ENCODE results near the gene ZC3H11A. TPM values are rescaled to one million over a fixed set of nuclear protein-coding genes. Genes with fewer than 3 reads are reported as not detected.

ZC3H11A gene
- total RNA-seq, 6 donors from 2014 or later = 59.4 to 133 (median 78.6) TPM

DNA sequence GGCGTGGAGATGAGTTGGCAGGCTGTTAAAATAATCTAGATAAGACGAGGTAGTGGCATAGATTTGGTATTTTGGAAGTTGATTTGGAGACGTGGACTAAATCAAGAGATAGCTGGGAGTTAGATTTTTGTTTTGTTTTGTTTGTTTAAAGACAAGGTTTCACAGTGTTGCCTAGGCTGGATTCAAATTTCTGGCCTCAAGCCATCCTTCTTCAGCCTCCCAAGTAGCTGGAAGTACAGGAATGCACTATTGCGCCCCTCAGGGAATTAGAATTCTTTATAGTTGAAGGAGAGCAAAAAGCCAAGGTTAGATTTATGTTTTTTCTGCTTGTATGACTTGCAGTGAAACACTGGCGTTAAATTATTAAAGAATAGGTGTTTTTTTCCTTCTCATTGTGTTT, 43.7 kb downstream of the ZC3H11A start:
- WGBS, 2 donors = 68 to 78% methylated on average over 5 of the region's 5 CpGs
- no peaks in the 10 kb centered on the region for H3K27me3 ChIP-seq
- H3K9me3 ChIP-seq = no peaks in the 10 kb centered on the region
- no peak overlapping the region for H3K27ac ChIP-seq
- TF ChIP-seq POLR2A (IDR thresholded peaks at IDR 0.05) (no peak), EP300 (IDR thresholded peaks at IDR 0.05) (no peak), CTCF (IDR thresholded peaks at IDR 0.05) (no peak), POLR2AphosphoS5 (IDR thresholded peaks at IDR 0.05) (no peak)
- no peak for ATAC-seq (ENCODE audit: low FRiP score in 2 of 2)
- H3K4me3 ChIP-seq = no peak overlapping the region
- peaks cover 33 to 100% (median 77%) of the 10 kb centered on the region in 4 donors for H3K36me3 ChIP-seq
- no peak for DNase-seq
- peaks cover 0 to 4% (median 0%) of the 10 kb centered on the region in 4 donors for H3K4me1 ChIP-seq

DNA sequence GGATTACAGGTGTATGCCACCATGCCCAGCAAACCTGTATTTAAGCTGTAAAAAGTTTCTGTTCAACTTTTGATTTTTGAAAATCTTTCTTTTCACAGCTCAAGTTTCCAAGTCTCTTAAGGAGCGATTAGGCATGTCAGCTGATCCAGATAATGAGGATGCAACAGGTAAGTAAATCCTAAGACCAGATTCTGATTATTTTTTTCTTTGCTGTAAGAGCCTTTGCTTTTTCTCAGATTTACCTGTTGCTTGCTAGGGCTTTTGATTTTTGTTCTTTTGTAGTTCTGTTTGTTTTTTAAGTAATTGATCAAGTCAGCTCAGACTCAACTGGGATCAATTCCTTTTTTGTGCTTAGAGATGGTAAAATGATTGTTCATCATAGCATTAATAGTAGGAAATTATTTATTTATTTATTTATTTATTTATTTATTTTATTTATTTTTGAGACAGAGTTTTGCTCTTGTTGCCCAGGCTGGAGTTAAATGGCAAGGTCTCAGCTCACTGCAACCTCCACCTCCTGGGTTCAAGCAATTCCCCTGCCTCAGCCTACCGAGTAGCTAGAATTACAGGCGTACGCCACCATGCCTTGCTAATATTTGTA, 44.9 kb downstream of the ZC3H11A start:
- no peak for ATAC-seq (ENCODE audit: low FRiP score in 2 of 2)
- 97 to 100% methylated on average over 4 of the region's 4 CpGs for WGBS, 2 donors
- H3K27me3 ChIP-seq = no peaks in the 10 kb centered on the region
- DNase-seq = no peak
- H3K4me3 ChIP-seq = no peak overlapping the region
- H3K27ac ChIP-seq = no peak overlapping the region
- no peak for TF ChIP-seq EP300 (IDR thresholded peaks at IDR 0.05)
- no peak for TF ChIP-seq CTCF (IDR thresholded peaks at IDR 0.05)
- TF ChIP-seq POLR2A (IDR thresholded peaks at IDR 0.05) = no peak
- TF ChIP-seq POLR2AphosphoS5 (IDR thresholded peaks at IDR 0.05) = no peak
- H3K4me1 ChIP-seq = peaks cover 0 to 4% (median 0%) of the 10 kb centered on the region in 4 donors
- peaks cover 33 to 100% (median 66%) of the 10 kb centered on the region in 4 donors for H3K36me3 ChIP-seq
- H3K9me3 ChIP-seq = no peaks in the 10 kb centered on the region

DNA sequence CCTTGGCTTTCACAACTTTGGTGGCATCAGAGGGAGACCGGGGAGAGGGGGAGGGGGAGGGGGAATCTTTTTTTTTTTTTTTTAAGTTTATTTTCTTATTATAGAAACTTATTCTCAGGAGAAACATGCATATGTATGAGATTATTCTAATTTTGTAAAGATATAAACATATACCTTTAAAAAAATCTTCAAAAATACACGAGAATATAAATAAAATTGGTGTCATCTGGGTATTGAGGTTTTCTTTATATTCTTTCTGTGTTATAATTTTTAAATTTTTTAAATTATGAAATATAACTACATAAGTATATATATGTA, 47.1 kb downstream of the ZC3H11A start:
- H3K36me3 ChIP-seq = peaks cover 27 to 100% (median 64%) of the 10 kb centered on the region in 4 donors

DNA sequence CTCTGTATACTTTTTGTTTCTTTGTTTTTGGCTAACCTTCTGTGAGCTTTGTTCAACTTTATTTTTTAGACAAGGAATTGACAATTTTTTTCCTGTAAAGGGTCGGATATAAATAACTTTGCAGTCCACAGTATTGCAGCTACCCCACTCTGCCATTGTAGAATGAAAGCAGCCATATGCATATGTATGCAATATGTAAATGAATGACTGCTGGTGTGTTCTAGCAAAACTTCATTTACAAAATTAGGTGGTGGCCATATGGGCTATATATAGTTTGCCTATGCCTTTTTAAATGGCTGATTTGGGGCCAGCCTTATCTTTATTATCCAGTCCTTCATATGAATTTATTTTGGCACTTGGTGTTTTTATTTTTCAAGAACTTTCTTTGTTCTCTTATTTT, 48.0 kb downstream of the ZC3H11A start:
- Histone ChIP-seq H3K36me3 (peaks cover 27 to 100% (median 64%) of the 10 kb centered on the region in 4 donors), H3K4me1 (peaks cover 0 to 4% (median 0%) of the 10 kb centered on the region in 4 donors), H3K9me3 (no peaks in the 10 kb centered on the region), H3K4me3 (no peak overlapping the region), H3K27ac (no peak overlapping the region), H3K27me3 (no peaks in the 10 kb centered on the region)
- 89 to 93% methylated on average over 1 of the region's 1 CpG for WGBS, 2 donors
- no peak for DNase-seq
- no peak for TF ChIP-seq CTCF (IDR thresholded peaks at IDR 0.05)
- TF ChIP-seq EP300 (IDR thresholded peaks at IDR 0.05) = no peak
- TF ChIP-seq POLR2A (IDR thresholded peaks at IDR 0.05) = no peak
- no peak for TF ChIP-seq POLR2AphosphoS5 (IDR thresholded peaks at IDR 0.05)
- no peak for ATAC-seq (ENCODE audit: low FRiP score in 2 of 2)

More for the DNA sequence above, 47.1 kb downstream of the ZC3H11A start:
- 89 to 91% methylated on average over 2 of the region's 2 CpGs for WGBS, 2 donors
- ATAC-seq (ENCODE audit: low FRiP score in 2 of 2) (no peak), DNase-seq (no peak)
- H3K27me3 ChIP-seq = no peaks in the 10 kb centered on the region
- peaks cover 0 to 4% (median 0%) of the 10 kb centered on the region in 4 donors for H3K4me1 ChIP-seq
- H3K27ac ChIP-seq = no peak overlapping the region
- no peak for TF ChIP-seq POLR2AphosphoS5 (IDR thresholded peaks at IDR 0.05)
- TF ChIP-seq CTCF (IDR thresholded peaks at IDR 0.05) = no peak
- TF ChIP-seq POLR2A (IDR thresholded peaks at IDR 0.05) = no peak
- TF ChIP-seq EP300 (IDR thresholded peaks at IDR 0.05) = no peak
- H3K4me3 ChIP-seq = no peak overlapping the region
- no peaks in the 10 kb centered on the region for H3K9me3 ChIP-seq

Small RNAs within 50 kb of the gene (small RNA-seq; reads per million reads assigned to genes)
- gene ZC3H11A = 0.59 to 1.9 (median 1.8) reads per million in 4 donors

Other genes with a start within 250 kb of the ZC3H11A start
- 100 to 1,000 TPM in 2 of 6 donors, 10 to 100 TPM in 4; 54.0 to 152 (median 90.5) TPM for gene ATP2B4, start 168.8 kb upstream of the ZC3H11A start, total RNA-seq
- 1 to 10 TPM; 1.8 to 4.2 (median 2.3) TPM for gene LAX1, start 30.4 kb upstream of the ZC3H11A start, total RNA-seq
- gene ZBED6, start within 50 bp of the ZC3H11A start, total RNA-seq = 10 to 100 TPM; 15.0 to 29.3 (median 21.3) TPM
- gene SNRPE, start 66.0 kb downstream of the ZC3H11A start, total RNA-seq = 10 to 100 TPM in 5 of 6 donors, 1 to 10 TPM in 1; 7.3 to 72.7 (median 34.0) TPM